GM19240 (cell line): Measurements from ENCODE around the gene GALNS.

Experiments used
- DNase-seq: peaks from one replicate; pipeline ENCODE4 v3.0.0; 2011; ENCODE audit warnings: low spot score; ENCODE audit not compliant: insufficient read length

The GALNS gene

DNA sequence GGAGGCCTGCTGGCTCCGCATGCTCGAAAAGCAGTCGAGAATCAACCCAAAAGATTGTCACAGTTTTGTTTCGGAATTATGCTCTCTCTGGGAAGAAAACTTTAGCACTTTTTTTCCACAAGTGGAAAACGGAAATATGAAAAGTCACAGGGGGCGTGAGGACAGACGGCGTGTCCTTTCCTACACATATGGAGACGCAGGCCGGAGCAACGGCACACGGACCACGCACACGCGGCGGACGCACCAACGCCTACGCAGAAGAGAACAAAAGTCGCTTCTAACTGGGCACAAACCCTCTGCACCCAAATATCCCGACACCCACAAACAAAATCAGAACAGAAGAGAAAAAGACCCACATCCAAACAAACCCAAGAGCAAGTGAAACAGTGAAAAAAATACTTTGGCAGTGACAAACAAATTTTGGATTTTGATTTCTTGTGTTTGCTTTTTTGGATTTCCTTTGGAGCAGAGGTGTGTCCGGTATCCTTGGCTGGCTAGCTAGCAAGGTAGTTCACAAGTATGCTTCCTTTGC, 19.0 kb upstream of the GALNS start:
- no peak for DNase-seq

DNA sequence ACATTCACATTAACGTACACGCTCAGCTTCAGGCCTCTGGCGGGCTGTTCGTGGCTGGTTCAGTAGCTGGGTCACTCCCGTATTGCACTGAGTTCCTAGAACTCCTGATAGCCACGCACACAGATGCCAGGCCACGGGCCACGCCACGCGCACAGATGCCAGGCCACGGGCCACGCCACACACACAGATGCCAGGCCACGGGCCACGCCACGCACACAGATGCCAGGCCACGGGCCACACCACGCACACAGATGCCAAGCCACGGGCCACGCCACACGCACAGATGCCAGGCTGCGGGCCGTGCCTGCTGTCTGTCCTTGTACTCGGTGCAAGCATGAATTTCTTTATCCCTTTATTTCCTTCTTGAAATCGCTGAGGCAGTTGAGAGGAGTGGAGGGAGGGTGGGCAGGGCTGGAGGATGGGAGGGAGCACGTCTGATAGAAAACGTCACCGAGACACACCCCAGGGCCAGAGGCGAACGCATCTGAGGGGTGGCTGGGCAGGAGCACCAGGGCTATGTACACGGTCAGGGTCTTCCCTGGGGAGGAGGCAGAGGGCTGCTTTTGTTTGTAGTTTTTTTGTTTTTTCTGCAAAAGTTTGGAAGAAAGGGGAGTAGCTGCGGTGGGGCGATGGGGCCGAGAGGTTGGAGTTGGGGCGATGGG, 18.3 kb upstream of the GALNS start:
- no peak for DNase-seq

DNA sequence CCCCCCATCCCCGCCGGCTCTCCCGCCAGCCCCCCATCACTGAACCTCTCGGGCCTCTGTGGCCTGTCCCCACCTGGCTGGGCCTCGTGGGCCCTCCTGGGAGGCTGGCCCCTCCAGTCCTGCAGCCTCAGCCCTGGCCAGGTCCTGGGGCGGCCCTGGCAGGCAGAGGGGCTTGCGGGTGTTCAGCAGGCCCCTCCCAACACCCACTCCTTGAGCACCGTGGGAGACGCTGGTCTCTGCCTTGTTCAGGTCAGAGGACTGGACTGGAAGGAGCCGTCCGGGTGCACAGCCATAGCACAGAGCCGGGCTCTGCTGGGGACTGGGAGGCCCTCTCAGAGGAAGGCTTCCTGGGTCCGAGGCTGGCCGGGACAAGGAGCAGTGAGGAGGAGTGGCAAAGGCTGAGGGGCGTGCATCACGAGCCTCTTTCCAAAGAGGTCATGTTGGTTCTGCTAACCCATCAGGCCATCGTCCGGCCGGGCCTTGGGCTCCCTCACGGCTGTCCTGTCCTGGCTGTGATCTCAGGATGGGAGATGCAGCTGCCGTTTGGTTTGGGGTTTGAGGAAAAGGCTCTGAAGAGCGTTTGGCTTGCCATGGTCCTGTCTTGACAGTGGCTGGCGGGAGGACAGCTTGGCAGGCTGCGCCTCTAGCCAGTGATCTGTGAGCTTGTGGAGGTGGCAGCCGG, 16.0 kb upstream of the GALNS start:
- no peak for DNase-seq

DNA sequence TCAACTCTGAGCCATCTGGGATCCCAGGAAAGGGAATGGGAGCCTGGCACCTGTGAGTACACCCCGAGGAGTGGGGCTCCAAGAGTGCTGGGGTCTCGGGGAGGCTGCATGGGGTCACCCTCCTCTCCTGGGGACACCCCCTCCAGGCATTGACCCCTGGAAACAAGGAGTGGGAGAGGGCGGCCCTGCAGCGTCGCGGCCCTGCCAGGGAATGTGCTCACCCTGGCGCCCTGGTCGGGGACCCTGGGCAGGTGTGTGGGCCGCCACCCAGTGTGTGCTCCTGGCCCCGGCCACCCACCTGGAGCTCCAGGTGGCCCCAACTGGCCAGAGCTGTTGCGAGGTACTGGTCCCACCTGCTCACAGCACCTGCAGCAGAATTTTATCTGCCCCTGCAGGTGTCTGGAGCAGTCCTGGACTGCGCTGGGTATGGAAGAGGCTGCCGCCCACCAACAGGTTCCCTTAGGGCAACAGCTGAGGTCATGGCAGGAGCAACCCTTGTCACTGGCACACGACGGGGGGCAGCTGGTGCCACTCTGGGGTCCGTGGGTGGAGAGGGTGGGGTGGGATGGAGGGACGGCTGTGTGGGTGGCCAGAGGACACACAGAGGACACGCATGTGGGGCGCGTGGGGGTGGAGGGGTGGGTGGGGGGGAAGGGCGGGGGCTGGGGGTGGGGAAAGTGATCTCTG, 15.1 kb upstream of the GALNS start:
- no peak for DNase-seq

DNA sequence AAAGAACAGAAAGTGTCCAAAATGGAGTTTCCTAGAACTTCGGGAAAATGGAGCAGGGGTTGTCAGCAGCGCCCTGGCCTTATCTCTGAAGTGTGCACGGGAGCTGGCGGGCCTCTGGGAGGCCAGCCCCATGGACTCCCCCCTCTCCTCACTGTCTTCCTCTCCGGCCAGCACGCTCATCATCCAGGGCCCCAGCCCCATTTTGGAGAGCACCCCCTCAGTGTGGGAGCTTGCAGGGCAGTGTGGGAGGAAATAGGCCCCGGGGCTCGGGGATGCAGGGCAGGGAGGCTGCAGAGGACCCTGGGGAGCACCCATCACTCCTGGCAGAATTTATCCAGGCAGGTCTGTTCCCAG, 14.6 kb upstream of the GALNS start:
- DNase-seq: no peak

DNA sequence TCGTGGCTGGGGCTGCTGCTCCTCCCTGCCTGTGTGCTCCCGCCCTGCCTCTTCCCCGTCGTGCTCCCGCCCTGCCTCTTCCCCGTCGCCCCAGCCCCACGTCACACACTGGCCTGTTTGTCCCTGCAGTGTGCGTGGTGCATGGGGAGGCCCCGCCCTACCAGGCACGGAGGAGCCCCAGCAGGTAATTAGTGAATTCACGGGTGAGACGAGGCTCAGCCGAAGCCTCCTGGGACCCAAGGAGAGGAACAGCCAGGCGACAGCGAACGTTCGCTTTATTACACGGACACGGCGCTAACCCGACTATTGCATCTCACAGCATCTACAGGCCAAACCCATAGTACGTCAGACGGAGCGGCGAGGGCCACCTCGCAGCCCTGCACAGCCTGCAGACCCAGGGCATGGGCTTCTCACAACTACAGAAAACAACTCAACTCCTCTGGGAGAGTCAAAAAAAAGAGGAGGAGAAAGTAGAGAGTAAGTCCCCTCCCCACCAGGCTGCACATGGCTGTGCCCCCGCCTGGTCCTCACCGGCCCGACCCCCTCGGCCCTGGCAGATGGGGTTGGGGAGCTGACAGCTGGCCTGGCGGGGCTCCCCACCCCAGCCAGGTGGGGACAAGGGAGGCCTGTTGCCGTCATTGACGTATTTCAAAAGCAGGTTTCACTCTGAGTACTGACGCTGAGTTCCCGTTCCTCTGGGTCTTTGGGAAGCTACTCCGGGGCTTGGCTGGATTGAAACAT, 14.0 kb upstream of the GALNS start:
- DNase-seq: no peak

DNA sequence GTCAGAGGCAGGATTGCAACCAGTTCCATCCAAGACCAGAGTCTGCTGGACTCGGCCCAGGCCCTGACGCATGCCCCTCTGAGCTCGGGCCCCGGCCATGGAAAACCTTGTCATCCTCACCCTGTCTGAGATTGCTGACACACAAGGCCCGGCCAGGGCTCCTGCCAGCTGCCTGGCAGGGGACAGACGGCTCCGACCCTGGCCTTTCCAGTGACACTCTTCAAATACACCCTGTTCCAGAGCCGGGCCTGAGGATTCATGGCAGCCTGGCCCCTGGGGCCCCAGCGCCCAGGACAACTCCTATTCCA, 12.9 kb upstream of the GALNS start:
- DNase-seq: no peak

DNA sequence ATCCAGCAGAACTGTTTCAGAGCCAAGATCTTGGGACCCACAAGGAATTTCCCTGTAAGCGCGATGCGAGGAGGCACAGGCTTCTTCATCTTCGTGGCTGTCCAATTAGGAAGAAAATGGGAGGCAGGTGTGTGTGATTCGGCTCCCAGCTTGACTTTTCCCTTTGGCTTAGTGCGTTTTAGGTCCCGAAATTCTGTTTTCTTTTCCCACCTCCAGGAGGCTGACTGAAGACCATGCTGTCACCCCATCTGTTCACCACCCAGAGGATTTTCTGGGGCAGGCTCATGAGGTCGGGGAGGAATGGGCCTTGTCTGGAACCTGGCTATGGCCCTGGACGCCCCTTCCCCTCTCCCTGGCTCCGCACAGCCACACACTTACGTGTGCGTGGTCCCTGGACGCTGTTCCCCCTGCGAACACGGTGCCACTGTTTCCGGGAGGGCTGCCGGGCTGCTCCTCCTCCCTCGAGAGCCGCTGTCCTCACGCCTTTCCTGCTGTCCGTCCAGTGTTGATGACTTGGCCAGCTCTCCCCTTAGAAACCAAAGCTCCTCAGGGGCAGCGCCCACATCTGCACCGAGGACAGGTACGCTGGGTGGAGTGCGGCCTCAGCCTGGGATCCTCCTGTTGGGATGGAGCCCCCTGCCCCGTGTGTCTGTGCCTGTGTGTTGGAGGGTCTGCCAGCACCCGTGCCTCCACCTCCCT, 12.4 kb upstream of the GALNS start:
- no peak for DNase-seq

DNA sequence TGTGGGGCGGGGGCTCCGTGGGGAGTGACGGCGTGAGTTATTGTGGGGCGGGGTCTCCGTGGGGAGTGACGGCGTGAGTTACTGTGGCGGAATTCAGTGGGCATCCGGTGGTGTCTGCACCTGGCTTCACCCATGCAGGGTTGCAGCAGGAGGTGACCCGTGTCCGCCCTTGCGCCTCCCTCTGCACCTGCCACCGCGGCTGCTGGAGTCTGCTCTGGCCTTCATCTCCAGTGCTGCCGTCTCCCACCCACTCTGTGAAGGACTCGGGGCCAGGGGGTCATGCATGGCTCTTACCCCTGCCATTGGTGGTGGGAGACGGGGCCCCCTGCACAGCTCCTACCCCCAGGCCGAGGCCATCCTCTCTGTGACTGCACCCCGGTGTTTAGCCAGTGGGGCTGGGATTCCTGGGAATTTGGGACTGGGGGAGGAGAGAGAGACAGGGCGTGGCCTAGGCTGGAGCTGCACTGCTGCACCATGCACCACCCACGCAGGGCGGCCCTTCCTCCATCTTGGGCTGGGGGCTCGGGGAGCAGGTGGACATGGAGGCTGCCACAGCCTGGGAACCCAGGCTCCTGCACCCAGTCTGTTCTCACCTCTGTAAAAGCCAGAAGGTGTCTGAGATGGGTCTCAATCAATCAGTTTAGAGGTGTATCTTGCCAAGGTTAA, 11.0 kb upstream of the GALNS start:
- no peak for DNase-seq

DNA sequence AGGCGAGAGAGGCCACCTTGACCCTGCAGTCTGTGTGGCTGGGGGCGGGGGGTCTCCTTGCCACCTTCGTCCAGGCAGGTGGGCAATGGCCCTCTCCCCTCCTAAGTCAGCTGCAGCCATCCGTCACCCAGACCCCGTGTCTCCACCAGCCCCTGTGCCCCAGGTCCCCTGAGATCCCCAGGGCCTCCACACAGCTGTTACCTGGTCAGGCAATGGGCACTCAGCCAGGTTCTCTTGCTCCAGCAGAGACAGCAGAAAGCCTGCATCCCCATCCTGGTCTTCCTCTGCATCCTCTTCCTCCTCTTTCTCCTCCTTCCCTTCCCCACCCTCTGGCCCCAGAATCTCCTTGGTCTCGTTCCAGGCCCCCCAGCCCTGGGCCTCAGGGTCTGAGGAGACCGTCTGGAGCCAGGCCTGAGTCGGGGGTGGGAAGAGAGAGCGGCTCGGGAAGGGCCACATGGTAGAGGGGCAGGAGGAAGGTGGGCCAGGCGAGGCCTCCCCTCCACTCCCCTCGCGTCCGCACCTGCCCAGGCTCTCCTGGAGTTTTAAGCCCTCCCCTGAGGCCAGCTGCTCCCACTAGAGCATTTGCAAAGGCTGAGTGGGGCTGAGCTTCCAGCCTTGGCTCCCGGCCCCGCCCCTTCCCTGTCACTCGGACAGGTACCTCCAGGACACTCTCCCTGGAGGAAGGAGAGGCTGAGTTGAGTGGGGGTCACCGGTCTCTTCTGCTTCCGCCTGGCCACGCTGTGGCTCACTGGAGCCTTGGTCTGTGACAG, 9.6 kb upstream of the GALNS start, which contains the start of gene PABPN1L:
PABPN1L (minus strand) TSS at position 510 of the 770 bp plus-strand sequence; CDS start at position 456, 54 bp downstream.
- no peak for DNase-seq

DNA sequence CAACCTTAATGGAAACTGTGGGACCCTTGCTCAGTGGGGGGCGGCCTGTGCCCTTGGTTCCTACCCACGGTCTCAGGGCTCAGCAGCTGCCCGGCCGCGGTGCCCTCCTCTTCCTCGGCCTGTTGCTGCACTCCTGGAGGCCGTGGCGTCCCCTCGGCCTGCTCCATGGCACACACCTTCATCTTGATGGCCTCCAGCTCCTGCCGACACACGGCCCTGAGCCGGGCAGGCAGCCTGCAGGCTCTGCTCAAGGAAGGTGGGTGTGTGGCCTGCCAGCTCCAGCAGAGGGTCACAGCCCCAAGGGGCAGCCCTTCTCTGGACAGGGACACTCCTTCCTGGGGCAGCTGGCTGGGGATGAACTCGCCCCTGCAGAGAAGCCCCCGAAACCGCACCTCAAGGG, 9.0 kb upstream of the GALNS start:
- no peak for DNase-seq

DNA sequence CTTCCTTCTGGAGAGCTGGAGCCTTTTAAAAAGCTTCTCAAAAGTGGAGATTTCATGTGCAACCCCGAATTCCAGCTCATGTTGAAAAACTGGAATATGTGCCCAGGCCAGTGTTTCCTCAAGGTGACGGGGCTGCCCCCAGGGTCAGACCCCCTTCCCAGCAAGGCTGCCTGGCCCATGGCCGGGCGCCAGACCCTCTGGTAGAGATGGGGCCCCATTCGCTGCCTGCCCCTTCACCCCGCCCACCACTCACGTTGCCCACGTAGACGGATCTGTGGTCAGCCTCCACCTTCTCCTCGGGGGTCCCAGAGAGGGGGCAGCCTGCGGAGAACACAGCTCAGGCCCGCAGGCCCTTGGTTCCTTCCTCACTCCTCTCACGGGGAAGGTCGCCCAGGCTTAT, 8.6 kb upstream of the GALNS start:
- DNase-seq: no peak

DNA sequence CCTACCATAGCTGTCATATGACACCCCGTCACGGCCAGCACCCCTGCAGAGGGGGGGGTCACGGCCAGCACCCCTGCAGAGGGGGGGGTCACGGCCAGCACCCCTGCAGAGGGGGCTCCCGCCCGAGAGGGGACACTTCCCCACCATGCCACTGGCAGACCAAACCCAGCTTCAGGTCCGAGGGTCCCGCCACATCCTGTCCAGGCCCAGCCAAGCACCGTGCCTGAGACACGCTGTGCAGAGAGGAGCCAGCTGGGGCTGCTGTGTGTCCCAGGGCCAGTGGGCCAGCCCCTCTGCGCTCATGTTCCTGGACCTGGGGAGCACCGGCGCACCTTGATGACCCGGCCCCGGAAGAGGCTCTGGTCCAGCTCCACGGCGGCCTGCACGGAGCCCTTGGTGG, 7.8 kb upstream of the GALNS start:
- no peak for DNase-seq

DNA sequence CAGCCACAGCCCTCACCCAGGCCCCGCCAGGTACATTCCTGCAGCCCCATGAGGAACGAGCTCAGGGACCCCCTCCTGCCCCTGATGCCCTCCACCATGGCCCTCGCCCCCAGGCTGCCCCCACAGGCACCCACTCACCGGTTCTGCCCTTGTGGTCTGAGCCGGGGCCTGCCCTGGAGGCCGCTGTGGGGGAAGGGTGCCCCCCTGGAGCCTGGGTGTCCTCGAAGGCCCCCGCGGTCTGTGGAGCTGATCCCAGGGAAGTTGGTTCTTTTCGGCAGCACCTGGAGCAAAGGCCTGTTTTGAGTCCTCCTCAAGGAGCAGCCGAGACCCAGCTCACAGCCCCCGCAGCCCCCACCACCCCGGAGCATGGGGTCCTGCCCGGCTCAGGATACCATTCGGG, 7.4 kb upstream of the GALNS start:
- no peak for DNase-seq

DNA sequence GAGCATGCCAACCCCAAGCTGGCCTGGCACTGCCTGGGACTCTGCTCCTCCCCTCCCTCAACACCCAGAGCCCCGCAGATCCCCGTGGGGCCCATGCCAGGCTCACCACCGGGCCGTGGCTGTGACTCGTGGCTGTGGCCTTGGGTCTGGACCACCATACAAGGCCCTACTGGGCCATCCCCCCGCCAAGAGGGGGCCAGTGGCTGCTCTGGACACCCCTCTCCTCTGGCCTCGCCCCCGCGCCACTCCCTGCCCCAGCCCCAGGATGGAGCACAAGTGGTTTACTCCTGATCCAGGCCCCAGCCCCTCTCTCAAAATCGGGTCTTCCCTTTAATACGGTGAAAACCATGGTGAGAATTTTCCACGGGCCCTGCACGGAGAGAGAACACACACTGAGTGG, 6.7 kb upstream of the GALNS start:
- DNase-seq: no peak

DNA sequence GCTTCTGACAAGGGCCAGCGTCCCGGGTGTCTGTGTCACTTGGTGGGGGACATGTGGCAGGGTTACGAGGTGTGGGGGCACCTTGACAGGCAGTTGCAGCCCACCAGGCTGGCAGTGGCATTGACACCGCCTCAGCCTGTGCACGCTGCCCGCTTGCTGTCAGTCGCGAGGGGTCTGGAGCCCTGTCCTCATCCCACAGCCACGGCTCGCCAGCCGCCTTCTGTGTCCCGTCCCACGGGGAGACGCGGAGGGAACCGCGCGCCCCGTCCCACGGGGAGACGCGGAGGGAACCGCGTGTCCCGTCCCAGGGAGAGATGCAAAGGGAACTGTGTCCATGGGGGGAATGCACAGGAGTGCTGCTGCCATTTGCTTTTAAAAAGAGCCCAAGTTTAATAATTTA, 6.2 kb upstream of the GALNS start:
- DNase-seq: no peak

DNA sequence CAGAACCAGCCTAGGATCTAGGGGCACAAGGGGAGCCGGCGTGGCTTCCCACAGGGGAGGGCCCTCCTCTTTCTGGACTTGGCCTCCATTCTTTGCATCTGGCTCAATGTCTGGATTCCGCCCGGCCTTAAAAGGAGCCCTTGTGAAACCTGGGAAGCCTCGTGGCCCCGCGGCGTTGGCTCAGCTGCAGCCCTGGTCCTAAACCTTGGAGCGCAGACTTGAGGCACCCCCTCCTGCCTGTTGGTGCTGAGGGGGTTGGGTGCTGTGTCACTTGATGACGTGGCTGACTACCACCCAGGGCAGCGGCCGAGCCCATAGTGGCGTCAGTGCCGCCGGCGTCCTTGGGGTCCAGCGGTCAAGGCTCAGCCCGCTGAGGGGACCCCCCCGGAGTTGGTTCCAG, 4.6 kb upstream of the GALNS start:
- DNase-seq: no peak

DNA sequence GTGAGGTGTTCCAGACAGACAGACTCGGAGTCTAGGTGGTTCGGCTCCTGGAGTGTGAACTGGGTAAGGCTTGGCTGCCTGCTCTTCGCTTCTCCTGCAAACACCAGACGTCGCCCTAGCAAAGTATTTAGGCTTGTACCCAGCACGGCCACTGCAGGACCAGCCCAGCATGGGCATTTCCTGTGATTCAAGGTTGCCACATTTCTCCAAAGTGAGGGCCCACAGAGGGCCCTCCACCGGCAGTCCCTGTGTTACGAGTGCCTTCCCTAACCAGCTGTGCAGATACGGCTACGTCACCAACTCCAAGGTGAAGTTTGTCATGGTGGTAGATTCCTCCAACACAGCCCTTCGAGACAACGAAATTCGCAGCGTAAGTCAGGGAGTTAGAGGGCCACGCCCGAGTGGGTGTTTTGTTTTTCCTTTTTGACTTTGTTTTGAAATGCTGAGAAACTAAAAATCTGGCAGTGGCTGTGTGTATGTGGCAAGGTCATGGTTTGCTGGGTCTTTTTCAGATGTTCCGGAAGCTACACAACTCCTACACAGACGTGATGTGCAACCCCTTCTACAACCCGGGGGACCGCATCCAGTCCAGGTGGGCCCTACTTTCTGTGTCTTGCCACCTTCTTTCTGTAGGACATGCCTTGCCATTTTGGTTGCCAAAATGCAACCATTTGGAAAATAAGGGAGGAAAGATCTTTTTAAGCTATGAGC, 2.8 kb upstream of the GALNS start:
- DNase-seq: no peak

DNA sequence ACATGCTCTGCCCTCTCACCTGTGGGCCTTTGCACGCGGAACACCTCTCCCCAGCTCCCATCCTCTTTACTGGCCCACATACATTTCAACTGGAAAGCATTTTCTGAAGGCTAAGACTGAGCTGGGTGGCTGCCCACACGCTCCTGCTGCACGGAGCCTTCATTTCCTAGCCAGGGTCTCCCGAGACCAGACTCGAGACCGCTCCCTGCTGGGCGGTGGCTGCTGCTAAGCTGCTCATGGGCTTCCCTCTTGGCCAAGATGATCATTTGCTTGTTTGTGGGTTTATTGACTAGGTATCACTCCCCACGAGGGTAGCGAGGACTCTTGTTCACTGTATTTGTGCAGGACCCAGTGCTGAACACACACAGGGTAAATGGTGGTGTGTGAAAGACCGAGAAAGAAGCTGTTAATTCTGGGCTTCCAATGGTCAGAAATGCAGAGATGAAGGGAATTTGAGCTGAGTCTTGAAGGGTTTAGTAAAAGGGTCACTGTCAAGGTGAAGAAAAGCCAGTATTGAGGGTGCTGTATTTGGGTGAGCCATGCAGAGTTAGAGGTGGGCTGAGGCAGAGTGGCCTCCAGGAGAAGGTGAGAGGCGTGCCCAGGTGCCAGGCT, 1.1 kb upstream of the GALNS start:
- peak; percentile 98 for DNase-seq
